ENCODE measurements around the gene RC3H1.
"Not testable (repeated sequence)": the region's sequence is repeated elsewhere in the genome, so short reads cannot be mapped to it uniquely, and the experiment has no call there.

The RC3H1 gene

GRCh38 chr1:174023440-174023839, 1.3 kb upstream of the RC3H1 start:
- peak; percentile 81 for DNase-seq

DNA sequence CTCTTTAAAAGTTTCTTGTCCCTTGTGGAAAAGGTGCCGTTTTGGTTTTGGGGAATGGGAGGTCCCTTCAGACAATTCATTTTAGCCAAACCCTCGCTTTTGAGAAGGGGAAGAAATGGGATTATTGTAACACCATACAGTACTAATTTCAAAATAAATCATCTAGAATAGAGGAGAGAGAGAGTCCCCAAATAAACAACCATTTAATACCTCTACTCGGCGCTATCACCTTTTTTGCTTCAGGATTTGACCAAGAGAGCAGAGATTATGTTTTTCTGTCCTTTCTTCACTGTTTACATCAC, 770 bp upstream of the RC3H1 start:
- DNase-seq = no peak

DNA sequence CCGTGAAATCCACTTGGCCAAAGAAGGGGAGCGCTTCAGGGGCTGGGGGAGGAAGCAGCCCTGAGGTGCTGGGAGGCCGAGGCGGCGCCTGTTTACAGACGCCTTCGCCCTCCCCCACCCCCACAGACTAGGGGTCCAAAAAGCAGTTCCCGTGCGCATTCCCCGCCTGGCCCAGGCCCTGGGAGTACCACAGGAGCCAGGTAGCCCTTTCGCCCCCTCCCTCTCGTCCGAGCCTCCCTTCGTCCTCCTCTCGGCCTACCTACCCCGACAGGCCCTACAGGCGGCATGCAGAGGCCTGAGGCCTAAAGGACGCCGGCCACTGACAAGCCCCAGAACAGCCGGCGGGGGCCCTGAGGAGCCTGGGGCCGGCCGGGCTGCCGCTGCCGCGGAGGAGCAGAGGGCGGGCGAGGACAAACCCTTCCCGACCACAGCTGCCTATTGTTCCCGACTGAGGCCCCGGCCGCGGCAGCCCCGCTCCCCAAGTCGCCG, 522 bp downstream of the RC3H1 start:
- peak; percentile 20 for DNase-seq

DNA sequence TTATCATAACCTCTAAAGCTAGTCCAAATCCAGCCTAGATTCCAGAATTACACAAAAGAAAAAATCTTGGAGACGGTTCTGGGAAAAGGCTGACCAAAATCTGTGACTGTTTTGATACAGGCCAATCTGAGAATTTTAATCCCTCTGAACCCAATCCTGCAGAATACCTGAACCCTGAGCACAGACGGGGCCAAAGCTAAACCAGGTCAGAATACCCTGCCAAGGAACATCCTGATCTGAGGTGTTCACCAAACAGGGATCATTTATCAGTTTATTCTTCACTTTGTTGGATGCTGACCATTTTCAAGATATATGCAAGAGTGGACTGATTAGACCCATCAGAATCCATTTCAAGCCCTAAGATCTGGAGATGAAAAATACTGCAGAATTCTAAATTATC, 3.6 kb downstream of the RC3H1 start:
- no peak for DNase-seq

- no peak for DNase-seq
These were observed 4.8 kb downstream of the RC3H1 start for GRCh38 chr1:174017231-174017970.

GRCh38 chr1:174013864-174014418, 8.2 kb downstream of the RC3H1 start:
- DNase-seq = no peak

DNA sequence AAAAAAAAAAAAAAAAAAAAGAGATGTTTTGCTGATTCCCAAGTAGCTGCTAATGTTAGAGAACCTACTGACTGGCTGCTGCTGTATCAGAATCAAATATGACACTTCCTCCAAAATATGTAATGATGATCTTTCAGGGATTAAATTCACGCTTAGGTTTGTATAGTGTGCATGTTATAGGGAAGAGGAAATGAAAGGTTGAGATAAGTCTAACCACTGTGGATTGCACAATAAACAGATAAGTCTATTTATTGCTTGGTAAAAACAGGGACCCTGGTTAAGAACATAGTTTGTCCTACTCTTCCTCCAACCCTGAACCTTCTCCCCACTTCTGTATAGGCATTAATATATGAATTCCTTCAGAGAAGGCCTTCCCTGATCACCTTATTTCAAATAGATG, 13.2 kb downstream of the RC3H1 start:
- peak; percentile 40 for DNase-seq

- no peak for DNase-seq
These were observed 13.9 kb downstream of the RC3H1 start for GRCh38 chr1:174008269-174008668.

DNA sequence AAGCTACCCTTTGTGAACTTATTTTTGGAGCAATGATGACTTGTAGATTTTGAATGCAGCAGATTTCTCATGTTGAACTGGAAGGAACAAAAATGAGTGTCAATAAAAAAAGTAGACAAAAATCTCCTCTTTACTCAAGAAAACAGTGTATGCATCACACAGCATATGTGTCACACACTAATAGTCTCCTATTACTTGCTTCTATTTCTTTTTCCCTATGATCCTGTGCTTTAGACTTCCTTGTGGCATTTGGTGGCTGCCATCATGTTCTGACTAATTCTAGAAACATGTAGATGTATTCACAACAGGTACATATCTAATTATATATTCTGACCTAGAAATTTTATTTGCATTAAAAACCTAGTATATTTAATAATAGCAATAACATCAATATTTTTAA, 14.3 kb downstream of the RC3H1 start:
- DNase-seq = no peak

GRCh38 chr1:174005032-174005431, 17.1 kb downstream of the RC3H1 start:
- DNase-seq = no peak

GRCh38 chr1:174003867-174004266, 18.3 kb downstream of the RC3H1 start:
- DNase-seq = no peak

- DNase-seq = no peak
These were observed 20.6 kb downstream of the RC3H1 start for GRCh38 chr1:174001573-174001972.

DNA sequence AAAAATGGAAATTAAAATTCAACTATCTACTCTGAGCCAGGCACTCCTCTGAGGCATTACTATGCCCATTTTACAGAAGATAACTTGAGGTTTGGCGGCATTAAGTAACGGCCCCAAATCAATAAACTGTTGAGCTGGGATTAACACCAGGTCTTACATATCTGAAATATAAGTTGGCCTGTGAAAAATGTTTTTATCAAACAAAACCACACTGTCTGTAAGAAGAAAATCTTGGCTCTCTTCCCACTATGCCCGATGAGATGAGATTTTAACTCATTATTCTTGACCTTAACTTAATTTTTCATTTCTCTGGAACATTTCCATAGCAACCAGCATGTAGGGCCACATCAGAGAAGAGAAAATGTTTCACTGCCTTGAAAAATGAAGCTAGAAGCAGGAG, 21.8 kb downstream of the RC3H1 start:
- DNase-seq = peak; percentile 9

DNA sequence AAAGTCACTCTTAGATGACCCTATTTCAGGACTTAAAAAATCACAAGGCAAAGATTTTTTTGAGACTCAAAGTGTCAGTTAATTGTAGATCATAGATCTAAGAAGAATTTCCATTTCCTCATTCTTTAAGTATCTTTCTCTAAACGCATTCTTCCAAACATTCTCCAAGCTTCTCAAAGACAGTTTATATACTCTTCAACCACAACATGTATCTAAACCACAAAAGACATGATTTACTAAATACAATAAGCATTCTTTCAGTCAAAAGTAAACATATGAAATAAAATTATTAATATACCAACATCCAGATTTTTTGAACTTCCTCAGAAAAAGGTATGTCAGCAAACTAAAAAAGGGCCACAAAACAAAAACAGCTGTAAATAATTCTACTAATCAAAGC, 24.4 kb downstream of the RC3H1 start:
- no peak for DNase-seq

GRCh38 chr1:173996995-173997394, 25.2 kb downstream of the RC3H1 start:
- no peak for DNase-seq

- DNase-seq = no peak
These were observed 26.7 kb downstream of the RC3H1 start for GRCh38 chr1:173995475-173995874.

DNA sequence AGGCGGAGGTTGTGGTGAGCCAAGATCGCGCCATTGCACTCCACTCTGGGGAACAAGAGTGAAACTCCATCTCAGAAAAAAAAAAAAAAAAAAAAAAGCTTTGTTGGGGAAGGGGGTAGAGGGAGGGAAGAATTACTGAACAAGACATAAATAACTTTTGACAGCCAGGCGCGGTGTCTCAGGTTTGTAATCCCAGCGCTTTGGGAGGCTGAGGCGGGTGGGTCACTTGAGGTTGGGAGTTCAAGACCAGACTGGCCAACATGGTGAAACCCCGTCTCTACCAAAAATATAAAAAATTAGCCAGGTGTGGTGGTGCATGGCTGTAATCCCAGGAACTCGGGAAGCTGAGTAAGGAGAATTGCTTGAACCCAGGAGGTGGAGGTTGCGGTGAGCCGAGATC, 28.2 kb downstream of the RC3H1 start:
- DNase-seq = not testable (repeated sequence)

GRCh38 chr1:173988068-173988467, 34.1 kb downstream of the RC3H1 start:
- DNase-seq = no peak

- DNase-seq = no peak
These were observed 35.2 kb downstream of the RC3H1 start for GRCh38 chr1:173986951-173987350.

- DNase-seq = no peak
These were observed 51.9 kb downstream of the RC3H1 start for GRCh38 chr1:173970252-173970651.

- DNase-seq = not testable (repeated sequence)
These were observed 56.3 kb downstream of the RC3H1 start for GRCh38 chr1:173965896-173966295.

GRCh38 chr1:173963477-173963876, 58.7 kb downstream of the RC3H1 start:
- no peak for DNase-seq

GRCh38 chr1:173960625-173961024, 61.5 kb downstream of the RC3H1 start:
- no peak for DNase-seq

DNA sequence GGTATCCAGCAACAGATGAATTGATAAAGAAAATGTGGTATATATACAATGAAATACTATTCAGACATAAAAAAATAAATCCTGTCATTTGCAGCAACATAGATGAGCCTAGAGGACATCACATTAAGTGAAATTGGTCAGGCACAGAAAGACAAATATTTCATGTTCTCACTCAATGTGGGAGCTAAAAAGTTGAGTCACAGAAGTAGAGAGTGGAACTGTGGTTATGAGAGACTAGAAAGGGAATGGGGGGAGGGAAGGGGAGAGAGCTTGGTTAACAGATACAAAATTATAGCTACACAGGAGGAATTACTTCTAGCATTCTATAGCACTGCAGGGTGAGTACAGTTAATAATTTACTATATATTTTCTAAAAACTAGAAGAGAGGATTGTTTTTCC, 68.0 kb downstream of the RC3H1 start:
- DNase-seq = no peak

GRCh38 chr1:173948594-173948993, 73.6 kb downstream of the RC3H1 start:
- DNase-seq = no peak

Data from NCI-H226 (cell line).